Thyroid gland (tissue), 4 donors: ENCODE data around the gene OGFR. TPM values are rescaled to one million over a fixed set of nuclear protein-coding genes. Genes with fewer than 3 reads are reported as not detected.
A peak's percentile ranks its signal among the peaks of the same experiment; 100 is the strongest.

Experiments used
- DNase-seq, 2 donors: peaks; one replicate each; pipeline ENCODE4 v3.0.0-alpha.2; 2019
- H3K27ac ChIP-seq, 3 donors: fragments of 200-600 bp; sonication (generic); 1 replicate in 2 of 3; 2 replicates in 1 of 3; pipeline ENCODE4 v1.5.1; 2016 to 2019; ENCODE audit warnings: mild to moderate bottlenecking in 1 of 3, moderate library complexity in 1 of 3
- H3K27me3 ChIP-seq: fragments of 200-600 bp; sonication (generic); one replicate; pipeline ENCODE4 v1.5.1; 2019
- H3K36me3 ChIP-seq, 2 donors: fragments of 200-600 bp; sonication (generic); one replicate each; pipeline ENCODE4 v1.5.1; 2016 to 2019
- H3K4me1 ChIP-seq, 2 donors: fragments of 200-600 bp; sonication (generic); one replicate each; pipeline ENCODE4 v1.5.1; 2017 to 2019
- H3K4me3 ChIP-seq, 3 donors: fragments of 200-600 bp; sonication (generic); replicated peaks in 1 of 3; 1 replicate in 2 of 3; 2 replicates in 1 of 3; pipeline ENCODE4 v1.5.1; 2016; ENCODE audit warnings: mild to moderate bottlenecking in 1 of 3
- H3K9me3 ChIP-seq: fragments of 200-600 bp; sonication (generic); one replicate; pipeline ENCODE4 v1.5.1; 2017
- CTCF ChIP-seq, 6 experiments: fragments of 200-600 bp in 3 of 6; fragments of 450-650 bp in 3 of 6; sonication (generic) in 3 of 6; IDR thresholded peaks; one replicate each; pipeline ENCODE4 v1.5.1; 2016 to 2019; ENCODE audit warnings: antibody characterized with exemption in 6 of 6, mild to moderate bottlenecking in 2 of 6, inconsistent platforms in 1 of 6, moderate library complexity in 1 of 6
- POLR2A ChIP-seq, 2 donors: fragments of 450-650 bp; IDR thresholded peaks; one replicate each; pipeline ENCODE4 v1.6.1; 2017; ENCODE audit warnings: antibody characterized with exemption in 2 of 2, mild to moderate bottlenecking in 2 of 2, moderate library complexity in 1 of 2
- WGBS, 2 donors: methylation state at CpG; one replicate each; pipeline ENCODE4 v1.1.5; 2017; 5-methylcytosine and 5-hydroxymethylcytosine counted together
- intact Hi-C: fragments of 100-400 bp; cut with DNase I; formaldehyde crosslinking; loops from one replicate; pipeline ENCODE4 v1.15.1; 2023
- total RNA-seq, 4 donors: library from RNA; depleted of rRNA; stranded (reverse); fragments of >200 nt; gene quantifications; one replicate each; pipeline ENCODE4 v1.2.3, GENCODE V29; 2016

Gene OGFR
- total RNA-seq, 4 donors from 2014 or later = 50.0 to 67.6 (median 63.7) TPM

DNA sequence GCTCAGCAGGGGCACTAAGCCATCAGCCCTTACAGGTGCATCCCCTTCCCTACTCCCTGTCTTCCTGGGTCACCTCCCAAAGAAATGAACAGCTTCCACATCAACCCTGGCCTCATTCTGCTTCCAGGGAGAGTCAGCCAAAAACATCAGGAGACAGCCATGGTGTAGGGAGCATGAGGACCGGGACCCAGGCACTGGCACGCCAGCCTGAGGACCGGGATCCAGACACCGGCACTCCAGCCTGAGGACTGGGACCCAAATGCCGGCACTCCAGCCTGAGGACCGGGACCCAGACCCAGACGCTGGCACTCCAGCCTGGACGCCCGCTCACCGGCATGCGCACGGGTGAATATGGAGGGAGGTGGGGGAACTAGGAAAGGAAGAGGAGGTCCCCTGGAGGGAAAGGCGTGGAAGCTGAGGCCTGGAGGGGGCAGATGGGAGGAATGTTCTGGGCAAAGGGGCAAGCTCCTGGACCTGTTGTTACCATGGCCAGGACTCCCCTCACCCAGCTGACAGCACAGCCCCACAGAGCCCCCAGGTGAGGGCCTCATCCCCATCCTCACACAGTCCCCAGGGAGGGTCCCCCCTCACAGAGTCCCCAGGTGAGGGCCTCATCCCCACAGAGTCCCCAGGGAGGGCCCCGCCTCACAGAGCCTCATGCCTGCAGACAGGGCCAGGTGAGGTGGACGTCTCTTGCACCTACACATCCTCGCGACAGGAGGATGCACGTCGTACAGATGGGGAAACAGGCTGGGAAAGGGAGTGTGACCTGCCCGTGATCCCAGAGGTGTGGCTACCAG is 34.3 kb upstream of the OGFR start:
- no peaks in the 10 kb centered on the region for H3K27me3 ChIP-seq
- intact Hi-C loops = no loop called here

DNA sequence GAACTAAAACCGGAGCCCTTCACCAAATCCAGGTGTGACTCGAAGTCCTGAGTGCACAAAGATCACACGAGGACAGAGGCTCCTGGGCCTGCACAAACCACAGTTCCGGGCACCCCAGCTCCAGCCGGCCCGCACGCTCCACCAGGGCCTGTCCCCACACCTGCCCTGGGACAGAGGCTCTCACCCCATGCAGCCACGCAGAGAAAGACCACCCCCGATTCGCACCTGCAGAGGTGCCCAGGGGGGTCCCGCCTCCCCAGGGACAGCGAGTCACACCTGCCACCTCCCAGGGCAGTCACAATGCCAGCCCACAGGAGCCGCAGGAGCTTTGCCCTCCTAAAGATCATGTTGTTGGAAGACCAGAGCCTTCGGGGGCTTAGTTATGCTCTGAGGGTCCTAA is 33.7 kb upstream of the OGFR start:
- H3K4me1 ChIP-seq = peaks cover 23 to 43% of the 10 kb centered on the region in 2 donors
- H3K27me3 ChIP-seq = no peaks in the 10 kb centered on the region
- DNase-seq = no peak
- no peak overlapping the region for H3K4me3 ChIP-seq
- TF ChIP-seq CTCF (IDR thresholded peaks at IDR 0.05) = no peak
- no peak for TF ChIP-seq POLR2A (IDR thresholded peaks at IDR 0.05)
- 86 to 89% methylated on average over 11 to 12 of the region's 14 CpGs for WGBS, 2 donors
- no peaks in the 10 kb centered on the region for H3K36me3 ChIP-seq
- H3K9me3 ChIP-seq = no peaks in the 10 kb centered on the region
- intact Hi-C loops = no loop called here
- no peak overlapping the region for H3K27ac ChIP-seq

More for the DNA sequence above, 34.3 kb upstream of the OGFR start:
- no peak for TF ChIP-seq CTCF (IDR thresholded peaks at IDR 0.05)
- no peak for TF ChIP-seq POLR2A (IDR thresholded peaks at IDR 0.05)
- H3K9me3 ChIP-seq = no peaks in the 10 kb centered on the region
- no peak overlapping the region for H3K4me3 ChIP-seq
- peaks cover 23 to 43% of the 10 kb centered on the region in 2 donors for H3K4me1 ChIP-seq
- 93 to 95% methylated on average over 17 to 20 of the region's 20 CpGs for WGBS, 2 donors
- H3K27ac ChIP-seq = no peak overlapping the region
- no peaks in the 10 kb centered on the region for H3K36me3 ChIP-seq
- DNase-seq = no peak

DNA sequence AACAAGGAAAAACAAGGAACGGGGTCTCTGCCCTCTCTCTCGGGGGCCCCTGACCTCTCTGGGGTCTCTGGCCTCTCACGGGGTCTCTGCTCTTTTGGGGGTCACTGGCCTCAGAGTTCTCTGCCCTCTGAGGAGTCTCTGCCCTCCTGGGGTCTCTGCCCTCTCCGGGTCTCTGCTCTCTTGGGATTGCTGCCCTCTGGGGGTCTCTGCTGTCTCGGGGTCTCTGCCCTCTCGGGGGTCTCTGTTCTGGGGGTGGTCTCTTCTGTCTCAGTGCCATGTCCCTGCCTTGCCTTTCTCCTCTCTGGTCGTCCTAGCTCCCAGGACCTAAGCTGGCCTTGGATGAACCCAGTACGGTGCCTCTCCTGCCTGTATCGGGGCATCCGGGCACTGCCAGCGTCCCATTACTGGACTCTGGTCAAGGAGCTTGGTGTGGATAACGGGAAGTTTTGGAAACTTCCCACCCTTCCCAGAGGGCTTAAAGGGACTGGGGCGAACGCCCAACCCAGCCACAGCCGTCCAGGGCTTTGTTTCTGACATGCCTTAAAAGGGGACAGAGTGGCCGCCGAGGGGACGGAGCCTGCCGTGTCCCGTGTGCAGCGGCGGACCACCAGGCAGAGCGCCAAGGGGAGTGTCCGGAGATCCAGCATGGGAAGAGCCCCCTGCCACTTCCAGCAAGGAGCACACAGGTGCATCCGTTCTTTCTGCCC is 33.1 kb upstream of the OGFR start:
- H3K9me3 ChIP-seq = no peaks in the 10 kb centered on the region
- 84 to 86% methylated on average over 16 to 25 of the region's 25 CpGs for WGBS, 2 donors
- peaks cover 23 to 43% of the 10 kb centered on the region in 2 donors for H3K4me1 ChIP-seq
- no peak overlapping the region for H3K4me3 ChIP-seq
- TF ChIP-seq CTCF (IDR thresholded peaks at IDR 0.05) = no peak
- TF ChIP-seq POLR2A (IDR thresholded peaks at IDR 0.05) = no peak
- H3K27ac ChIP-seq = peak overlapping the region in 1 of 3 donors; percentile 59
- no peaks in the 10 kb centered on the region for H3K36me3 ChIP-seq
- H3K27me3 ChIP-seq = no peaks in the 10 kb centered on the region
- intact Hi-C loops = no loop called here
- no peak for DNase-seq

DNA sequence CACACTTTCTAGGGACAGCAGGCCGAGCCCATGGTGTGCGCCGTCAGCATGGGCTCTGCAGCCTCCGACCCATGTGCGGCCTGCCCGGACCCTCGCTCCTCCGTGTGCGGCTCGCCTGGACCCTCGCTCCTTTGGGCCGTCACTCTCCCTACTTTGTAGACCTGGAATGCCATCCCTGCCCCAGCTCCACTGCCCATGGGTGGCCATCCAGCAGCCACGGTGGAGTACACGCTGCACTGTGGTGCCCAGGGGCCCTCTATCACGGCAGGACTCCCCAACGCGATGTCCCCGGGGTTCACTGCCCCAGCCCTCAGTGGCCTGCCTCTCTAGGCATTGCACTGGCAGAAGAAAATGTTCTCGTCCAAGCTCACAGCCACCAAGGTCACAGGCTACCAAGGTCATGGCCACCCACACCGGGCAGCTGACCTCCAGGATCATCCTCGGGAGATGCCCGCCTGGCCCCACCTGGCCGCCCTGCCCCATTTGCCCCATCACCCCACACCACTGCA is 32.5 kb upstream of the OGFR start:
- no peaks in the 10 kb centered on the region for H3K36me3 ChIP-seq
- no peaks in the 10 kb centered on the region for H3K27me3 ChIP-seq
- H3K27ac ChIP-seq = peak overlapping the region in 2 of 3 donors; percentile 59 to 77
- no peak overlapping the region for H3K4me3 ChIP-seq
- TF ChIP-seq CTCF (IDR thresholded peaks at IDR 0.05) (no peak), POLR2A (IDR thresholded peaks at IDR 0.05) (no peak)
- no peak for DNase-seq
- H3K9me3 ChIP-seq = no peaks in the 10 kb centered on the region
- peaks cover 23 to 43% of the 10 kb centered on the region in 2 donors for H3K4me1 ChIP-seq
- 85 to 94% methylated on average over 16 to 21 of the region's 23 CpGs for WGBS, 2 donors
- intact Hi-C loops = no loop called here

DNA sequence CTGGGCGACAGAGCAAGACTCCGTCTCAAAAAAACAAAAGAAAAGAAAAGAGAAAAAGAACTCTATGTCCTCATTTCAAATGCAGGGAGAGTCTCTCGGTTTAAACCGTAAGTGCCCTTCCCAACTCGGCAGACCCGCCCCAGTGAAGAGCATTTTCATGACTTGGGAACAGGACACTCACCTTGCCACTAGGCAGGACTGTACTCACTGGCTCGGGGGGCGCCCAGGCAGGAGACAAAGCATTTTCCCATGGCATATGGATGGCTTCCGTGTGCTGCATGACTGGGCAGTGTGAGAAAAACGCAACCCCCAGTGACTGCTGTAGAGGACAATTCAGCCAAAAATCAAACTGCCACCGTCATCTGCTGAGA is 32.0 kb upstream of the OGFR start:
- Histone ChIP-seq H3K9me3 (no peaks in the 10 kb centered on the region), H3K27me3 (no peaks in the 10 kb centered on the region), H3K4me1 (peaks cover 23 to 43% of the 10 kb centered on the region in 2 donors), H3K36me3 (no peaks in the 10 kb centered on the region), H3K4me3 (no peak overlapping the region), H3K27ac (peak overlapping the region; percentile 35 to 77 (median 59))
- TF ChIP-seq CTCF (IDR thresholded peaks at IDR 0.05) (no peak), POLR2A (IDR thresholded peaks at IDR 0.05) (no peak)
- peak; percentile 60 to 63 for DNase-seq
- intact Hi-C loops = no loop called here
- WGBS, 2 donors = 43 to 46% methylated on average over 11 of the region's 11 CpGs
